ENCODE data around the gene EYA4. TPM values are rescaled to one million over a fixed set of nuclear protein-coding genes. Genes with fewer than 3 reads are reported as not detected.

The EYA4 gene
- total RNA-seq, 1 donor from 2014 or later: 11.1 TPM

DNA sequence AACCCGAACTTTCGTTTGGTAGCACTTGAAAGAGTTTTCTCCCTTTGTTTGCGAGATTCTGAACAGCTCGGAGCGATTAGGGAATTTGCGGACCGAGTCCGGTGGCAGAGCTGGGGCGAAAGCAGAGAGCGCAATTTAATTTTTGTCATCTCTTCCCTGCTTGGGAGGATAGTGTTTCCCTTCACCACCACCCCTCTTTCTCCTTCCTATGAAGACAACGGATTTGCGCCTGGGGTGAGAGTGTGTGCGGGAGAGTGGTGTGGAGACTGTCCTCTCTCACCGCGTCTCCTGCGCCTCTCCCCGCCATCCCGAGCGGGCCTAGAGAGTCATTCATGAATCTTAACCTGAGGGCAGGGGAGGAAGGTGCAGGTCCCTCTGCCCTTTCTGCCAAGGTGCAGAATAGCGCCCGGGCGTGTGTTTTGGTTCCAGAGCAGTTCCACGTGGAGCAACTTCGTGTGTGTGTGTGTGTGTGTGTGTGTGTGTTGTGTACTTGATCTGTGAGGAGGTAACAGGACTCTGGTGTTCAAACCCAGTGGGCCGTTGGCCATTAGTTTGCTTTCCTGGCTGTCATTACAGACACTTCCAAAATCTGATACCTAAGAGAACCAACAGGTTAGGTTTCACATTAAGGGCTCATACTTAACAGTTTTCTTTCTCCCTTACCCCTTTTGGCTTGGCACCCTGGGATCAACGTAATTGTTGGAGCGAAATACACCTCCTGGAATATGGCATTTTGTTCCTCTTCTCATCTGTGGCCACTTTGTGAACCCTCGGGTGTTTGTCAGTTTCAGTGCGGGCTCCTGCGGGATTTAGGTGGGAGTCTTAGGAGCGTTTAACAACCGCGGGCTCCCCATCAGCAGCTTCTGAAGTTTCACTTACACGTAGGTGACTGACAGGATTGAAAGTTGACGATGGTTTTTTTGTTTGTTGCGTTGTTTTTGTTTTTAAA is 1.8 kb downstream of the EYA4 start:
- no peak for DNase-seq (ENCODE audit: low spot score)

DNA sequence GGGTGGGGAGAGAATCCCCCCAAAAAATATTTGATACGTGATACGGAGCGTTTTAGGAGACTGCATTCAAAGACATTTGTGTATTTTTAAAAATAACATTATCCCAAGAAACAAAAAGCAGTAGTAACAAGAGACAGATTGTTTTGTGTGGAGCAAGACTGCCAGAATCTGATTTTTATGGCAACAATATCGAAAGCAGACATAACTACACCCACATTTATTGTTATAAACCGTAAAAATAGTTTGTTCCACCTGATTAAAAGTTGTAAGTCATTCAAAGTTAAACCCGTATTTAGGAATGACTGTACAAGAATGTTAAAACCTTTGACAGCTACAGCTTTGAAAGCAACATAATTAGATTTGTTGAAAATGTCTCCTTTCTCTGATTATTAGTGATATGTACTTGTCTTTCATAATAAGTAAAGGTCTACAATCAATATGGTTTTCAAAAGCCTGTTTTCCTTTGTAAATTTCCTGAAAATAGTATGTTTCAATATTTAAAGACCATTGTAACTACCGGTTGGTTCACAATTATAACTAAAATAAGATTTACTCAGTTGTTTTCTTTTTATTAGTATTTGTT is 2.7 kb downstream of the EYA4 start:
- no peak for DNase-seq (ENCODE audit: low spot score)

DNA sequence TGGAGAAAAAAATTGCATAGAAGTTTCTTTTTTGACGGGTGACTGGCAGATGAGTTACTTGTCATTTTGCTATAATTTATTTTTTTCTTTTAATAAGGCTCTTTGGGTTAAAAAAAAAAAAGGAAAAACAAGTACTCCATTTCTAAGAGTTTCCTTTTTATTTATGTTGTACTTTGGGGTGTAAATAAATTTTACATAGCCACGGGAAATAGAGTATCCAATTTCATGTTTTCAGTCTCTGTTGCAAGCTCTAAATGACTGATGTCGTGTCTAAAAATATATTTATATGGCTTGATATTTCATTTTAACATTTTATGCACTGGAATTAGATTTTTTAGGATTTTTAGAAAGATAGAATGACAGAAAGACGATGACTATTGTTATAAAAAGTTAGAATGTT is 3.4 kb downstream of the EYA4 start:
- no peak for DNase-seq (ENCODE audit: low spot score)

DNA sequence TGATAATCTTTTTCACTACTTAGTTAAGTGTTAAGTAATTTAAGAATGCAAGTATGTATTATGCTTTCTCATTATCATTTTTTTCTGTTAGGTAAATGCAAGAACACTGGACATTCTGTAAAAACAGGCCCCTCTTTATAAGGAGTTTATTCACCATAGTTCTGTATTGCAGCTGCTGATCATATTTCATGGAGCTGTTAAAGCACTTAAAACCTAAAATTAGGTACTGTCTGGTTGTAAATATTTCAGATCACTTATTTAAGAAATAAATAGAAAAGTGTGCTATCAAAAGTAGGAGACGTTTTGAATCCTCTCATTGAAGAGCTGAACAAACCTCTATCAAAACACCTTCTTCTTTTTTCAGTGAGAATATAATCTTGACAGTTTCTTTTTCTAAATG is 3.9 kb downstream of the EYA4 start:
- DNase-seq (ENCODE audit: low spot score): no peak

DNA sequence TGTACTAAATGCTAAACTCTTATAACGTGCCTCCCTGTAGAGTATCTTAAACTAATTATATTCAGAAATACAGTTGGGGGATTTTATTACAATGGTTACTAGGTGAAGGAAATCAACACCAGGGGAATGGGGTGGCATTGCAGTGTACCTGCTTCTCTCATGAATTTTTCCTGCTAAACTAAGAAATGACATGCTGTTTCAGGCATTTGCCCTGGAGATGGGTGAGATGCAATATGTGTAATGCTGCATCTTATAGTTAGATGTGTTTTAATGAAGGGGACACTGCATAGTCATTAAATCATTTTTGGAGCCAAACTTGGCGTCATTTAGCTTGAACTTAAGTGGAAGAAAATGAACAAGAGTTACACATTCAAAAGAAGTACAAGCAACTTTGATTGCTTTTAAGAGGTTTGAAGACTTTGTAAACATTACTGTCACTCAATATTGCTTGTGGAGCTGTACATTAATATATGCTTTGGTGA is 4.3 kb downstream of the EYA4 start:
- DNase-seq (ENCODE audit: low spot score): no peak

DNA sequence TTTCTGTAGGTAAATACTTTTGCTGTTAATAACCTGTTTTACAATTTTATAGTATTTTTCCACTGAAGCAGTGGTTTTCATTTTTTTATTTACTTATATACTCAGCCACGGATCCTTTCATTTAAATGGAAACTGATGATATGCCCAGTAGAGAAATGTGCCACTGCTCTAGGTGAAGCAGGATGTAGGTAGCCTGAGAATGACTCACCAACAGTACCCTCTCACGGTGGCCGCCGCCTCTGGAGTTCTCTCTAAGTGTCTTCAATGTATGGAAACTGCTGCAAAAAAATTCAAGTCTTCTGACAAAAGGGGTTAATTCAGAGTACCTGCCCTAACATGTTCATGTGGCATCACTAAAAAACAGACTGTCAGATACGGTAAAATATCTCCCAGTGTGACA is 6.4 kb downstream of the EYA4 start:
- no peak for DNase-seq (ENCODE audit: low spot score)

DNA sequence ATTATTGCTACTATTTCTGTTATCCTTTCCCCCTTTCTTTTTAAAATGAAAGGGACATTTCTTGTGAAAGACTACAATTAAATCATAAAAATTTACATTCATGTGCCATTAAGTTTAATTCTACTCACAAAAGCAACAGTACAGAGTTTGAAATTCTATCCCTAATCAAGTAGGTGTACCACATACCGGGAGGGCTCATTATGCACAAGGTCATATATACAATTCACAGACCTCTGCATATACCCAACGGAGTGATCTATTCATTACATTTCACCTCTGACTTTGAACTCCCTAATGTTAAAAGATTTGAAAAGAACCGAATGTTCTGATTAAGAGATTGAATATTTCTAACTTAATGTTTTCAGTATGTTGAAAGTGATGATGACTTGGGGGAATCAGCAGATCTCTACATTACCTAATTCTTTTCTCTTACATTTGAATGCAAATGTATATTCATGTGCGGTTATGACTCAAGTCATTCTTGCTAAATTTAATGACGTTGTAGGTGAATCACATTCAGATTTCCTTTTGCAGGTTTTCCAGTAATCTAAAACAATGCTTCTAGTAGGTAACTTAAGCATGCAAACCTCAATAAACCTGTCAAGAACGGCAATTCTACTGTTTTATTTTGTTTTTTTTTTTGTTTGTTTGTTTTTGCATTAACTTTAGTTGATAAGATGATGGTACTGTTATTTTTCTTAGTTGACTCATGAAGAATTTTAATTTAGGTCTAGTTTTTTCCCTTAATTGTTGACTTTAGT is 7.3 kb downstream of the EYA4 start:
- DNase-seq (ENCODE audit: low spot score): no peak

DNA sequence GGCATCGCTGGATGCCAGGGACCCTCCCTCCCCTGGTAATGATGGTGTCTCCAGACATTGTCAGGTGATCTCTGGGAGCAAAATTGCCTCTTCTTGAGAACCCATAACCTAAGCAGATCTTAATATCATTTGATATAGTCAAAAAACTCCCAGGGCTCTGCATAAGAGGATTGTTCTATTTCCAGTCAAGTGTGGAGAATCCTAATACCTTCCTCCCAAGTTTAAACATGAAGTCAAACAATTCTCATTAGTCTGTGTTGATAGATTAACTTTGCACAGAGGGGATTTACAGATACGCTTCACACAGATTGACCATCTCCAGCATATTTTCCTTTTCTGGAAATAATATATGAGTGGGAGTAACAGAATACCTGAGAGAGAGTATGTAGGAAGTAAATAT is 10.5 kb downstream of the EYA4 start:
- DNase-seq (ENCODE audit: low spot score): no peak

DNA sequence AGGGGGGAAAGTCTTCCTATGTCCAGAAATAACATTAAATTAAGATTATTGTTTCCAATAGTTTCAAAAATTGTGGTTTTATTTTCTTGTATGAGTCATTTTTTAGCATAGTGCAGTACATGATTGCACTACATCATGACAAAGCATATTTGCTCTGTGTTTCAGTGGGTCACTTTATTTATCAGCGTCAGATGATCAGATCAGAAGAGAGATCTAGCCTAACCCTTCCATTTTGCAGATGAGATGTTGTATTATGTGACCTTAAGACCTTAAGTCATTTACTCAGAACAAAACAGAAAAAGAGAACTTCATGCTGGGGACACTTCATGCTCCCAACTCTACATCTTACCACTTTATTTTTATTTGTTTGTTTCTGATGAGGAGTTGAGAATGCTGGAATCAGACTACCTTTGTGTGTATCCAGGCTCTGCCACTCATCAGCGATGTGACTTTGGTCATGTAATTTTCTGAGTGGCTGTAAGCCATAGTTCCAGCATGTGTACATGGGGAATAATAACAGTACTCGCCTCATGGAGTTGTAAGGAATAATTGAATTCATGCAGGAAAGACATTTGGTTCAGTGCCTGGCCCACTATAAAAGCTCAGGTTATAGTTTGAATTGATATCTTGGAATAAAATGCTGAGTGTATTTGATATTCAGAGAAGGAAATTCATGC is 13.5 kb downstream of the EYA4 start:
- no peak for DNase-seq (ENCODE audit: low spot score)

DNA sequence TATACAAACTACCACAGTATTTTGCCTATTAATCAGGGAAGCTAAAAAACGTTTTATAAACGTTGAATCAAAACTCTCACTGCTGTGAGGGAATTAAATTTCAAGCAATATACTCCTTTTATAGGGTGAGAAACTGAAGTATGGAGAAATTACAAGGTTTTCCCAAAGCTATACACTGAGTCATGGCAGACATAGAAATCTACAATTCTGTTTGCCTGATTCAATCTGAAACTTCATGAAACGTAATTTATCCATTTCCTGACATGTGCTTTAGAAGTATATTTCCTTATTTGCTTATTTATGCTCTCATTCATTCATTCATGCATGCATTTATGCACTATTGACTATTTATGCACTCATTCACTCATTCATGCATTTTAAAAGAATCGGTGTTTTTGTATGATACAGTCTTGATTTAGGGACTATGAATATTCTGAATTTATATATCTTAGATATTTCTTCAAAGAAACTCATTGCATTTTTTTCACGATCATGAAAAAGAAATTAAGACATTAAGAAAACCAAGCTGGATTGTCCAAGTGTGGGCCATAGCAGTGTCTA is 16.5 kb downstream of the EYA4 start:
- no peak for DNase-seq (ENCODE audit: low spot score)

DNA sequence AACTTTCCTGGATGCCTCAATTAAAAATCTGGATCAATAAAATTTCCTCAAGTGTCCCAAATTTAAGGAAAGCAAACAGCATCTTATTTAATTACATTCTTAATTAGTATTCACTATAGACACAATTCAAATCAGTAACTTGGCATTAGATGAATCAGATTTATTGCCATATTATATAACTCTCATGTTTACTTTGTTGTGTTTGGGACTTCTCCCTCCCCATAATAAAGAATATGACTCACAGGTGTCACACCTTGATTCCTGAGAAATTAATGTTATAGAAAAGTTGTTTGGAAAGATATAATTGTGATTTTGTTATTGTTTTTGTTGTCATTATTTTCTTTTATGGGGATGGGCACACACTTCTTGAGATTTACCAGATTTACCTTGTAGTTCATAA is 18.4 kb downstream of the EYA4 start:
- DNase-seq (ENCODE audit: low spot score): no peak

DNA sequence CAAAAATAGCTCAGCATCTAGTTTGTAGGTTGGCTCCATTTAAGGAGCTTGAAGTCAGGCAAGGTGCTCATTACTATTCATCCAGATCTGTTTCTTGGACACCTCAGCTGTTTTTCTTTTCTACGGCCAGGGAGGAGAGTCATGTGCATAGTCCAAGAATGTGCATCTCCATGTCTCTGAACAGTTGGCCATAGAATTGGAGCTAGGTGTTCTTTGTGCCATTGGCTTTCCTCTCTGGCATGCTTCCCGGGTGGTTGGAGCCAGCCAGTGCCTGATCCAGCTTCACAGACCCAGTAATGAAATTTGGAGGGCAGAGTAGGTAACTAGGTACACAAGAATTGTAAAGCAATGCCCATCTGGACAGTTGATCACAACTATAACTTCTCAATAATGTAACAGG is 21.6 kb downstream of the EYA4 start:
- no peak for DNase-seq (ENCODE audit: low spot score)

DNA sequence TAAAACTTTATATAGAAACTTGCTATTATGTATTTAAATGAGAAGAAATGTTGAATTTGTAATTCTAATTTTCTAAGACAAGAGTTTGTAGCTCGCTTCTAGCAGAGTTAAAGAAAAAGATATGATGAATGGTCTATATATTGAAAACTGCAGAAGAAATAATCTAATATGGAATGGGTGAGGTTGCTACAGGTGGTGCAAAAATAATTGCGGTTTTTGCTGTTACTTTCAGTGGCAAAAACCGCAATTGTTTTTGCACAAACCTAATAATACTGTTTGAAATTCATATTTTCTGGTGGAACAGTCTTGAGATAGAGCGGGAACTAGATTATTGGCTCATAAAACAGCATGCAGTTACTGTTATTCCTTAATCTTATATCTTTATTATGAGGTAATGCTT is 23.9 kb downstream of the EYA4 start:
- DNase-seq (ENCODE audit: low spot score): no peak

DNA sequence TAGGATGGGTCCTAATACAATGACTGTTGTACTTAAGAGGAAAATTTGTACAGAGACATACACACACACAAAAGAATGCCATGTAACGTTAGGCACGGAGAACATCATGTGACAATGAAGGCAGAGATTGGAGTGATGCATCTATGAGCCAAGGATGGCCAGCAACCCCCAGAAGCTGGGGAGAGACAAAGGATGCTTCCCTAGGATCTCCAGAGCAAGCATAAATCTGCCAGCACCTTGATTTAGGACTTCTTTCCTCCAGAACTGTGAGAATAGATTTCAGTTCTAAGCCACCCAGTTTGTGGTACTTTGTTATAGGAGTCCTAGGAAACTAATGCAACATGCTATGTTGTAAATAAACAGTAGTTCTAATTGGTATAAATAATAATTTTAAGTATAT is 25.0 kb downstream of the EYA4 start:
- no peak for DNase-seq (ENCODE audit: low spot score)

DNA sequence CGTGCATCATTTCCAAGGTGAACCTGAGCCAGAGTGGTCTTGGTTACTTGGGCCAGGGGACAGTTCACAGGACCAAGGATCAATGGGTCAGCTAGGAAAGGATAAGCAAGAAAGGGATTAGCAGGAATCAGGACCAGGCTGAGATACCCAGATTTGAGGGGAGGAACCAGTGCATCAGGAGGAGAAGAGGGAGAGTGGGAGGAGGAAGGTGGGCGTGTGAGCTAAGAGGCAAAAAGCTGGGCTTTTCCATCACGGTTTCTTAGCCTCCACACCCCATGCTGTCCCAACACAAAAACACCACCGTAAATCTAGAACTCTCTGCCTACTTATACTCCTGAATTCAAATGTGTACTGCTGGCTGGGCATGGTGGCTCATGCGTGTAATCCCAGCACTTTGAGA is 27.5 kb downstream of the EYA4 start:
- no peak for DNase-seq (ENCODE audit: low spot score)

DNA sequence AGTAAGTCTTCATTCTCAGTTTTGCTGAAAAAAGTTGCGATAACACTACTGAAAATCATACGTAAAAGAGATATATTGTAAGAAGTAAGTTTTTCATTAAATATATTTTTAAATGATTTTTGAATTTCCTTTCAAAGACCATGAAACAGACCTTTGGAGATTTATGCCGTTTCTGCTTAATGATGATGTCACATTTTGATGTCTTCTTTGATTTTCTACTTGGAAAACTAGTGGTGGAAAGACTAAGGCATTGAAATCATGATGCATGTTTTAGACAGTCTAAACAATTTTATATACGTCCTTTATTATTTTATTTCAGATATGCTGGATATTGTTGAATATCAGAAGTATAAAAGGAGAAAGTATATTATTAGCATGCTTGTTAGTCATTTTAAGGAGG is 33.7 kb downstream of the EYA4 start:
- no peak for DNase-seq (ENCODE audit: low spot score)

DNA sequence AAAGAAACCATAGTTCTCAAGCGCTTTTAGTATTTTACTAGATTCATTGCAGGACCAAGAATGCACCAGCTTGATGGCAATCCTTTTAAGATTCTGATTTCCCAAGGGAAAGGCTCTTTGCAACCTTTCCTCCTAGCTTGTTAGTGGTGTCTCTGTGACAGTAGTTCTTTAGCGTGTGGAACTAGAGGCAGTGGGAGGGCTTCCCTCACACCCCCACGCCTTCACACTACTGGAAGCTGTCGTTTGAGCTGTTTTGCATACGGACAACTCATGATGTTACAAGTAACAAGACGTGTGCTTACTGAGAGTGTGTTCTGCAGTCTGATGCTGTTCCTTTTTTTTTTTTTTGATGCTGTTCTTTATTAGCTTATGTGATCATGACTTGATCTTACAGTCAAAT is 34.1 kb downstream of the EYA4 start:
- DNase-seq (ENCODE audit: low spot score): no peak

DNA sequence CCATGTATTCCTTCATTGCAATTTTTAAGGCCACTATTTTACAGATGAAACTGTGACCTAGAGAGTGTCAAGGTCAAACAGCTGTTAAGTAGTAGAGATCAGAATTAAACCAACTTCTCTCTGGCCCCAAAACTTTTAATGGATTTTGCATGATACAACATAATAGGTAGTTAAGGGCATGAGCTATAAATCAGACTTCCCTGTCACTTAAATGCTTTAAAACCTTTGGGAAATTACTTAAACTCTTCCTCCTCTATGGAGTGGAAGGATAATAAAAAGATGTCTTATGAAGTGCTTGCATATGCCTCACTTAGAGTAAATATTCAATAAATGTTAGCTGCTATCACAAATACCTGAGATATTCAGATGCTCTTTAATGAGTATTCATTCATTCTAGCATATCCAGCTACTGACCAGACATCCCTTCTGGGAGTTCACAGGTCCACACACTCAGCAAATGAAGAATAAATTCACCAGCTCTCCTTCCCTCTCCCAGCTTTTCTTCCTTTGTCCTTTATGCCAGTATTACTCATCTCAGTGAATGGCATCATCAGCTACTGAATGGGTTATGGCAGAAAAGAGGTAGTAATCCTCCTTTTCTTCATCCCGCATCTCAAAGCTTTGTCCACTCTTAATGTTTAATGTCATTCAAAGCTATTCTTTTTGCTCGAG is 36.2 kb downstream of the EYA4 start:
- DNase-seq (ENCODE audit: low spot score): no peak

DNA sequence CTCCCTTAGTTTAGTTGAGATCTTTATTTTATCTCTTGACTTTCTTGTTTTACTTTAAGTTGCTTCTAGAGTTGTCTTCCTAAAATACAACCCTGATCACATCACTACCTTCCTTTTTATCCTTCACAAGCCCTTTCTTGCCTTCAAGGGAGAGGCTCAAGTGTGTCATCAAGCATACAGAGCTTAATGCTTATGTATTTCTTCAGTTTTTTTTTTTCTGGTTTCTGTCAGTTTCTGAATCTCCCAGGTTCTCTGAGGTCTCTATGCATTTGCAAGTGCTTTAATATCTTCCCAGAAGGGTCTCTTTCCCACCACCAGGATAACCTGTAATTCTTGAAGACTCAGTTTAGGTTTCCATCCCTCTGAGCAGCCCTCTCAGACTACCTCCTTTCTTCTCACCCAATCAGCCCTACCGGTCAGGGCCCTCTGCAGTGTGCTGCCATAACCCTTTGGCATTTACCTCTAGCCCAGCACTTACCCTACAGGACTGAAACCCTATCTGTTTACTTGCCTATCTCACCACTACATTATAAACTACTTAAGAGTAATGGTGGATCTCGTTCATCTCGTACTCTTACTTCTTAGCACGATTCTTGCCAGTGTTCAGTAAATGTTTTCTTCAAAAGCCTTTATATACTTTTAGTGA is 36.9 kb downstream of the EYA4 start:
- DNase-seq (ENCODE audit: low spot score): no peak

DNA sequence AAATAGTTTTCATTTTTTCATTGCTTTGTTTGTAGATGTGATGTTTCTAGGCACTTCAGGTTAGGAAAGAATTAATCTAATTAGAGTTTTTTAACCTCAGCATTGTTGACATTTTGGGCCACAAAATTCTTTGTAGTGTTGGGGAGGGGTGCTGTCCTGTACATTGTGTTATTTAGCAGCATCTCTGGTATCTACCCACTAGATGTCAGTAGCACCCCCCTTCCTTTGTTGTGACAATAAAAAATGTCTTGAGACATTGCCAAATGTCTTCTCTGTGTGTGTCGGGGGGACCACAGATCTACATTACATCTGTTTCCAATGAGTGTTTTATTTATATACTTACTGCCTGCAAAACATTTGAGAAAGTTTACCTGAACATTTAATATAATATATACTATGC is 45.6 kb downstream of the EYA4 start:
- DNase-seq (ENCODE audit: low spot score): no peak

DNA sequence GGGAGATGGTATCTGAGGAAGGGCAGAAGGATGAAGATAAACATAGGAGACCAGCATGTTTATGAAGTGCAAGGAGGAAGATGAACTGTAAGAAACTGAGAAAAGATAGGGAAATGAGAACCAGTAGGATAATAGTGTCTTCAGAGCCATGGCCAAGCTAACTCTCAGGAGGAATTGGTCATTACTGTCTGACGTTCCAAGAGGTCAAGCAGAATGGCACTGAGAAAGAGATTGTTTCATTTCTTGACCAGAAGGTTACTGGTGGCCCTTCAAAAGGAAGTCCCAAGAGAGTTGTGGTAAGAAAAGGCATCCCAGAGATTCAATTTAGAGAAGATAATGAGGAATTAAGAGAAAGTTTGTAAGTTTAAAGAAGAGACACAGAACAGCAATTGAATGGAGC is 47.5 kb downstream of the EYA4 start:
- no peak for DNase-seq (ENCODE audit: low spot score)
